ENCODE results near the gene CLDN17.

DNA sequence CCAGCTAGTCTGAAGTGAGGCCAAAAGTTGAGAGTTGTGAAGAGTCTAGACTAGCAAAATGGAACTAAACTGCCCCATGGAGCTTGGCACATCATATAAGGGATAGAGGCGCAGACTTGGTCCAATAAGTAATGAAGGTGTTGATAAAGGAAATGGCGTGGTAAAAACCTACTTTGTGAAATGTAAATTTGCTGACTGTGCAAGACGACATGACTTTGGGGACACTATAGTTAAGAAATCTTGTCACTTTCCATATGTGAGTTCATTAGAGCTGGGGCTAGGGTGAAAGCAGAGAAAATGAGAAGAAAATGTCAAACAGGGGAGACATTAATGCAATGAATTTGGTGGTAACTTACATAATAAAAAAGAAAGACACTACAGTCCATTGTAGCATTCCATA lies 50.1 kb downstream of the CLDN17 start:
- TF ChIP-seq, protein P1, sequence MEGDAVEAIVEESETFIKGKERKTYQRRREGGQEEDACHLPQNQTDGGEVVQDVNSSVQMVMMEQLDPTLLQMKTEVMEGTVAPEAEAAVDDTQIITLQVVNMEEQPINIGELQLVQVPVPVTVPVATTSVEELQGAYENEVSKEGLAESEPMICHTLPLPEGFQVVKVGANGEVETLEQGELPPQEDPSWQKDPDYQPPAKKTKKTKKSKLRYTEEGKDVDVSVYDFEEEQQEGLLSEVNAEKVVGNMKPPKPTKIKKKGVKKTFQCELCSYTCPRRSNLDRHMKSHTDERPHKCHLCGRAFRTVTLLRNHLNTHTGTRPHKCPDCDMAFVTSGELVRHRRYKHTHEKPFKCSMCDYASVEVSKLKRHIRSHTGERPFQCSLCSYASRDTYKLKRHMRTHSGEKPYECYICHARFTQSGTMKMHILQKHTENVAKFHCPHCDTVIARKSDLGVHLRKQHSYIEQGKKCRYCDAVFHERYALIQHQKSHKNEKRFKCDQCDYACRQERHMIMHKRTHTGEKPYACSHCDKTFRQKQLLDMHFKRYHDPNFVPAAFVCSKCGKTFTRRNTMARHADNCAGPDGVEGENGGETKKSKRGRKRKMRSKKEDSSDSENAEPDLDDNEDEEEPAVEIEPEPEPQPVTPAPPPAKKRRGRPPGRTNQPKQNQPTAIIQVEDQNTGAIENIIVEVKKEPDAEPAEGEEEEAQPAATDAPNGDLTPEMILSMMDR (conservative IDR thresholded peaks at IDR 0.05; ENCODE audit: low read depth, low read length): no peak
- TF ChIP-seq POLR2A (IDR thresholded peaks at IDR 0.05; ENCODE audit: low read depth, low read length) (no peak), CEBPB (IDR thresholded peaks at IDR 0.05; ENCODE audit: low read depth, low read length) (no peak), SMC3 (IDR thresholded peaks at IDR 0.05; ENCODE audit: low read depth, low read length) (no peak), RCOR1 (IDR thresholded peaks at IDR 0.05; ENCODE audit: insufficient replicate concordance, low read length) (no peak), BHLHE40 (IDR thresholded peaks at IDR 0.05; ENCODE audit: low read depth, low read length) (no peak), RAD21 (IDR thresholded peaks at IDR 0.05; ENCODE audit: low read length) (no peak), MXI1 (IDR thresholded peaks at IDR 0.05; ENCODE audit: borderline replicate concordance, low read depth, low read length) (no peak), MAFK (IDR thresholded peaks at IDR 0.05; ENCODE audit: low read depth, low read length) (peak; percentile 95), FOS (IDR thresholded peaks at IDR 0.05; ENCODE audit: low read depth, low read length) (no peak), NFE2L2 (IDR thresholded peaks at IDR 0.05; ENCODE audit: low read depth, low read length) (no peak)
- TF ChIP-seq, protein P2, sequence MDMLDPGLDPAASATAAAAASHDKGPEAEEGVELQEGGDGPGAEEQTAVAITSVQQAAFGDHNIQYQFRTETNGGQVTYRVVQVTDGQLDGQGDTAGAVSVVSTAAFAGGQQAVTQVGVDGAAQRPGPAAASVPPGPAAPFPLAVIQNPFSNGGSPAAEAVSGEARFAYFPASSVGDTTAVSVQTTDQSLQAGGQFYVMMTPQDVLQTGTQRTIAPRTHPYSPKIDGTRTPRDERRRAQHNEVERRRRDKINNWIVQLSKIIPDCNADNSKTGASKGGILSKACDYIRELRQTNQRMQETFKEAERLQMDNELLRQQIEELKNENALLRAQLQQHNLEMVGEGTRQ (IDR thresholded peaks at IDR 0.05; ENCODE audit: low read depth, low read length): no peak
